ENCODE measurements around the gene CBLIF. TPM values are rescaled to one million over a fixed set of nuclear protein-coding genes. Genes with fewer than 3 reads are reported as not detected.
A peak's percentile ranks its signal among the peaks of the same experiment; 100 is the strongest.
"Not testable (repeated sequence)": the region's sequence is repeated elsewhere in the genome, so short reads cannot be mapped to it uniquely, and the experiment has no call there.

Gene CBLIF
- total RNA-seq, 1 donor from 2014 or later: not detected

DNA sequence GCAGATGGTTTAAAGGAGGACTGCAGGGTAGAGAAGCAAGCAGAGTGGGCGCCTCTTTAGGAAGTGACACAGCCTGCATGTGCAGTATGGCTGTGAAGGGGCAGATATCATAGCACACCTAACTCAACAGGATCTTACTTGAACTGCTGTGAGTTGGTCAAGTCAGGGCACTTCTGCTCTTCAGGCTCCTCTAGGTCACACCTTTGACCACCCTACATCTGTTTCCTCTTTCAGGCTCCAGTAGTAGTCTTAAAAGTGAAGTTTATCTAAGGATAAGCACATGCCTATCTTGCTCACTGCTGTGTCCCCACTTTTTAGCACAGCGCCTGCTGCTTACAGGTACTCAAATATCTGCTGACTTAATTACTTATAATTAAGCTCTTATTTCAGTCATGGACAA is 41.2 kb downstream of the CBLIF start:
- intact Hi-C loops (cut with DNase I): no loop called here
- ATAC-seq (no peak), DNase-seq (ENCODE audit: low spot score) (no peak)

DNA sequence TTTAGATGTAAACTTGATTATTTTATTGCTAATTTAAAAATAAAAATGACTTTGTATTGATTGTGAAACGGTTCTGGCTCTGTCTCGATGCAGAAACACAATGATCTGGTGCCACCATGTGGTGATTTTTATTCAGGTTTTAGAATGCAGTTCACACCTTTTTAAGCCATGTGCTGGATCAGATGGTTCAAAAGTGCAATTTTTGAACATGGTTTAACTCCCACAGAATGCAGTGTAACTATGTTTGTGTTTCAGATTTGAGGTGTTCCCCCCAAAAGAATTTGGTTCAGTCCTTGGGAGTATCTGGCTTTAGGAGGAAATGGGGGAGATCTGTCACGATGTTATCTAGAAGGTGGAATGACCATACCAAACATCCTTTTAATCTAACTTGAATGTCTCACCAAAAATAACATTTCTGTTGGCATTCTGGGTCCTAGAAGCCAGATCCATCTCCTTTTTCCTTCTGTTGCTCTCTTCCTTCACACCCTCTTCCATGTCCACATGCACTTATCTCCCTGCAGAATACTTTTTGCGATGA is 42.6 kb downstream of the CBLIF start:
- DNase-seq (ENCODE audit: low spot score): no peak
- intact Hi-C loops (cut with DNase I): no loop called here
- peak; percentile 88 for ATAC-seq

DNA sequence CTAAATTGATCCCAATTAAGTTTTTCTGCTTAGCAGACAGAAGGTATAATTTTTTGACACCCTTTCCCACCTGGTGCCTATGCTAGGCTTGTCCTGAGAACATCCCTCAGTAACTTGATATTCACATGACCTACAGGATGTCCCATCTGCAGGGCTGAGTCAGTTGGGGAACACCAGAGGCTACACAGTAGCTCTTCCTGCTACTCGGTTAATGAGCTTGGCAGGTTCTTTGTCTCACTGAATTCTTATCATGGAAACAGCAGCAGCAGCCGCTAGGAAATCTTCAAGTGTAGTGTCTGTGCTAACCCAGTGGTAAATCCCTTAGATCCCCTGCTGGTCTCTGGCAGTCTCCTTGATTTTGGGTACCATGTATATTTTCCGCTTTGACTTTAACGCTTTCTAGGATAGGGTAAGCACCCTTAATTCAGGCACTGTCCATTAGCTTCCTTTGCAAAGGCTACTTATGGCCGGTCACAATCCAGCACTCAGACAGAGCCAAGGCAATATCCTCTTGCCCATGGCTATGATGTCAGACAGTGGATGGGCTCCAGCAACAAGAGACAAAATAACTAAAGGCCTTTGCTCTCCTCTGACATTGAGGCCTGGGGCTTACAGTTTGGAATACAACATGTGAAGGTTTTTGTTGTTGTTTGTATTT is 43.2 kb downstream of the CBLIF start:
- intact Hi-C loops (cut with DNase I): no loop called here
- no peak for DNase-seq (ENCODE audit: low spot score)
- ATAC-seq: peak; percentile 85

DNA sequence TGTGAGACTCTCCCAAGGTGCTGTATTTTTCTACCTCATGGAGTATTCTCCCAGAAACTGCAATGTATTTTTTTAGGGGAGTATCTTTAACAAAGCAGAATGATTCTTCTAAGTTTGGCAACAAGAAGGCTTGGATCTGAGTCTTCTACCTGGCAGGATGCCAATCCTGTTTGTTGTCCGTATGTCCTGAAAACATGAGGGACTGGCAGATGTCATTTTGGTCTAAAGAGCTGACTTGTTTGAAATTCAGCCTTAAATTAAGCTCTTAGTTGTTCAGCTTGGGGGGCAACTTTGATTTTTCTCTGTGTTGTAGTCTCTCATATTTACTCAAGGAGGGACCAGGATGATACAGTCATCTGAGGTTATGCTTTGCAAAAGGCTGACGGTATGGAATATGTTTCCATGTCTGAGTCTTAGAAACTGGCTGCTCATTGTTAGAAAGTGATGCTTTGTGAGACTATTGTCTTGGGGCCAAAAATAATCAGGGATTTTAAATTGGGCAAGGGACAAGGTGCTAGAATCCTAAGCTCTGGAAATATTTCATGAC is 44.1 kb downstream of the CBLIF start:
- intact Hi-C loops (cut with DNase I): no loop called here

DNA sequence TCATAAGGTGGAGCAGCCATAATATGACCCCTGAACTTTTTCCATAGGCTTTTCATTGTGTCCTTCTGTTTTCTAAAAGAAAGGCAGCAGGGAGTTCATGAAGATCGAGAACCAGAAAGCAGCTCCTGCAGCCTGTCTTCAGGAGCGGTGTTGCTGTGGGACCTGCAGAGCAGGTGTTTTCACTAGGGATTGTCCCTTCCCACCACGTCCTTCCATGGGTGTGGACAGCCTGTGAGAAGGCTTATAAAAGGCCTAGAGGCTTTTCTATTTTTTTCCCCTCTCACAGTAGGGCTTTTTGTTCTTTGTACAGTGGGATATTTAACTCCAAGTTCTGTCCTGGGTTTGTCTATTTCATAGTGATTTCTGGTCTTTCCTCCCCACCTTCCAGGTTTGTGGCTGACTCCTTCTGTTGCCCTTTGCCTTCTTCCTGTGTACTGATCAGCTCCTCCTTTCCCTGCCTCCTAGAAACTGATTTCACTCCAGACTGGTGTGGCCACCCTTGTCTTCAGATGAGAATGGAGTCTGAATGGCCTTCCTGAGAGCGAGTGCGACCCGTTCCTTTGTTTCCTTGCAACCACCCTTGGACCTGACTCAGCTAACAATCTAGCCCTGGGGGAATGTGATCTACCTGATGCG is 44.8 kb downstream of the CBLIF start:
- intact Hi-C loops (cut with DNase I): no loop called here
- ATAC-seq (no peak), DNase-seq (ENCODE audit: low spot score) (no peak)

More for the DNA sequence above, 44.1 kb downstream of the CBLIF start:
- DNase-seq (ENCODE audit: low spot score) (no peak), ATAC-seq (no peak)

DNA sequence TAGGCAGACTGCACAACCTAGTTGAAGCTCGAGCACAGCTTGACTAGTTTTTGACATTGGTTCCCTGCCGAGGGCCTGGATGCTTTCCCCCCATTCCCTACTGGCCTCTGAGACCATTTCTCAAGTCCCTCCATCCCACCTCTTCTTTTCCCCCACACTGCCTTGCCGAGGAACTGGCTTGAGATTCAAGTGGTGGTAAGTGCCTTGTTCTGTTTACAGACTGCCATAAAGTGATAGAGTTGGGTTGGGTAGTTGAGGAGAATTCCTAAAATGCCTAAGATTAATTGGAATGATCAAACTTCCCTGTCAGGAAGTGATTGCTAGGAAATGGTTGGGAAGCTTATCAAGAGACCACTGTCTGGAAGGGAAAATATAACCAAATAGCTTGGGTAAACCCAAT is 50.9 kb downstream of the CBLIF start:
- intact Hi-C loops (cut with DNase I): no loop called here
- no peak for ATAC-seq
- DNase-seq (ENCODE audit: low spot score): no peak

DNA sequence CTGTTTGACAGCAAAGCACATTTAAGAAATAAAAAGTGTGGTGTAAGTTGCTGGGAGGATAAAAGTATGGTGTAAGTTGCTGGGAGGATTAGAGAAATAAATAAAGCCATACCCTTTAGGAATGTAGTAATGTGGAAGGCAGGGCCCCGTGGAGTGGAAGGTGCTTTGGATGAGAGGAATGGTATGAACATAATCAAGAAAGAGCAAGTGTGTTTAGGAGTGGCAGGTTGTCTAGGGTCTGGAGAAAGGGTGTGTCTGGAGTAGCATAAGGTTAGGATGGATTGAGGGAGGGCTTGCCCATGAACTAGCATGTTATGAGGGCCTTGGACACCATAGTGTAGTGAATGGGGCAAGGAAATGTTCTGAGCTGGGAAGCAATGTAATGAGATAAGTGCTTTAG is 52.8 kb downstream of the CBLIF start:
- no peak for DNase-seq (ENCODE audit: low spot score)
- no peak for ATAC-seq
- intact Hi-C loops (cut with DNase I): no loop called here

DNA sequence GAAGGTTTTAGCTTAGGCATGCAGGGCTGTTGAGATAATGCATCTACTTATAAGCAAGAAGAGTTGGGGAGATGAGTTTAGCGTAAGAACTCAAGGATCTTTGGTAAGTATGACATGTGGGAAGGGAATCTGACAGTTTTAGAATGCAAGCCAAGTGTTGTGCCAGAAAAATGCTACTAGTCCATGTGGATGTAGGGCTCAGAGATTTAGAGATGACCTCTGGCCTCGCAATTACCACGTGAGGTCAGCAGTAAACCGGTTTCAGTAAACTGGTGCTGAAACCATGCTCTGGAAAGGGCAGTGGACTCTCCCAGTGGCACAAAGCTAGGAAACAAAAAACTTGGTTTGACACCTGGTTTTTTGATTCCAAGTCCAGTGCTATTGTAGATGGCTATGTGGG is 53.7 kb downstream of the CBLIF start:
- intact Hi-C loops (cut with DNase I): no loop called here
- ATAC-seq (no peak), DNase-seq (ENCODE audit: low spot score) (no peak)

DNA sequence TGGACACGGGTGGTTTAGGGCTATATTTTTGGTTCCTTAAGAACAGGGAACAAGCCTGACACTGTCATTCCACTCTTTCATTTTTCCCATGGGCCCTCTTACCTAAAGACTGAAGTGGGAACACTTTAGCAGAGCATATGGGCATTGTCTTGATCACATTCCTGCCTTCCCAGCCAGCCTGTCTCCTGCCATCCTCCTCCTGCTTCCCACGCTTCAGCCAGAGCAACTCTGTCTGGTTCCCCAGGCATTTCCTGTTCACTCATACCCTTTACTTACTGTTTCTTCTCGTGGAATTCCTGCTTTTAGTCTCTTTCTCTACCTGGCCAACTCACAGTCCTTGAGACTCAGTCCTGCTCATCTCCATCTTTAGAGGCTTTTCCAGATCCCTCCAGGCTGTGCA is 57.5 kb downstream of the CBLIF start:
- ATAC-seq (no peak), DNase-seq (ENCODE audit: low spot score) (no peak)
- intact Hi-C loops (cut with DNase I): no loop called here

DNA sequence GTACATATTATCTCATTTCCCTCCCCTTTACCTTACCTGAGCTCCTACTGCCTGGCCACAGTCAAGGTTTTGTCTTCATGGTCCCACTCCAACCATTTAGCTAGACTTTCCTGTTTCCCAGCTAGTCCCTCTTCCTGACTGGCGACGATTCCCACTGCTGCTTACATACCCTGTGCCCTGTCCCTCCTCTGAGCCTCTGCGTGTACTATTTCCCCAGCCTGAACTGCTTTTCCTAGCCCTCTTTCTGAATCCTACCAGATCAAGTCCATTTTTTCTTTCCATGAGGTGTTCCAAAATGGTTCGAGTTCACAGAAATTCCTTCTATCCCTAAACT is 58.1 kb downstream of the CBLIF start:
- ATAC-seq (no peak), DNase-seq (ENCODE audit: low spot score) (no peak)
- intact Hi-C loops (cut with DNase I): no loop called here

DNA sequence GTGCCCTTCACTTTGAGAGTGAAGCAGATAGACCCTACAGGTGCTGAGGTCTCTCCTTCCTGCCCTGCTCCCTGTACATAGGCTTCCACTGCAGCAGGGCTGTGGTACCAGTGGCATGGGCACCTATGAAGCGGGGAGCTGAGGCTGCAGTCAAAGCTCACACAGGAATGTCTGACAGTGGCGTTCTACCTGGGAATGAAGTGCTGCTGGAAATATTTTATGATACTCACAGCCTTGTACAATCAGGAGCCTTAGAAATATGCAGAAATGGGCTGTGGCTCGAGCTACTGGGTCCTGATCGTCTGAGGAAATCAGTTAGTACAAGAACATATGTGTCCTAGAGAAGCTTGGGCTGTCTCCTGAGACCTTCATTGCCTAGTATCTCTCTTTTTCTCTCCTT is 59.5 kb downstream of the CBLIF start:
- intact Hi-C loops (cut with DNase I): no loop called here
- no peak for ATAC-seq
- DNase-seq (ENCODE audit: low spot score): no peak

DNA sequence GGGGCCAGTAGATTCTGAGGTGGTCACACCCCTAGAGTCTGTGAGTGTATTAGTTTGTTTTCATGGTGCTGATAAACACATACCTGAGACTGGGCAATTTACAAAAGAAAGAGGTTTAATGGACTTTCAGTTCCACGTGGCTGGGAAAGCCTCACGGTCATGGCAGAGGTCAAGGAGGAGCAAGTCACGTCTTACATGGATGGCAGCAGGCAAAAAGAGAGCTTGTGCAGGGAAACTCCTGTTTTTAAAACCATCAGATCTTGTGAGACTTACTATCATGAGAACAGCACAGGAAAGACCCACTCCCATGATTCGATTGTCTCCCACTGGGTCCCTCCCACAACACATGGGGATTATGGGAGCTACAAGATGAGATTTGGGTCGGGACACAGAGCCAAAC is 60.9 kb downstream of the CBLIF start:
- DNase-seq (ENCODE audit: low spot score); intact Hi-C loops (cut with DNase I); ATAC-seq: not testable (repeated sequence)

DNA sequence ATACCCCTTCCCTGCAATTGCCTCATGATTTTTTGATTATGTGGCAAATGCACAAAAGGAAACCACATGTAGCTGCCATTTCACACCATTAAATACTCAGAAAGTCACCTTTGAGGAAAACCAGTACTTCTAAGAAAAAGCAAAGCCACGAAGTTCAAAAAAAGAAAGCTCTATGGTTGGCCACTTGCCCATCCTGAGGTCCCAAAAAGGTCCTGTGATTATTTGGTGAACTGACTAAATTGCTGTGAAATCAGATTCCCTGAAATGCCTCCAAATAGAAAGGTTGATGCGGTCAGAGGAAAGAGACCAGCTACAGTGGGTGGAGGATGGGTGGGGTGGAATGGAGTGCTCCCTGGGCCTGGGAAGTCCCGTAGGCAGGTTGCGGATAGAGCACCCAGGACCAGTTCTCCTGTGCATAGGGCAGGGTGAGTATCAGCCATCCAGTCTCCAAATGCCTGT is 61.6 kb downstream of the CBLIF start:
- DNase-seq (ENCODE audit: low spot score) (no peak), ATAC-seq (no peak)
- intact Hi-C loops (cut with DNase I): no loop called here

DNA sequence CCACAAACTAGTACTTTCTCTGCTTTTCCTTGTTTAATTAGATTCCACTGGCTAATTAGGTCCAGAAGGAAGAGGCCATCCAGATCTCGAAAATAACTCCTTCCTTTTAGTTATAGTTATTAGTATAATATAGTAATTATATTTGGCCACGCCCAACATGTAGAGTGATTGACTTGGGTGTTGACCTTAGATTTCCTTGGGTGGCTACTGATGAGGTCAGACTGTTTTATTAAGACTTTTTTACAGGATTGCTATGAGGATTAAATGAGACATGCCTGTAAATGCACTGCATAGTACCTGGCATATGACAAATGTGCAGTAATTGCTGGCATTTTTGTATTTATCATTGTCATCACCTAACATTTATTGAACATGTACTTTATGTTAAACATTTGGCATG is 63.2 kb downstream of the CBLIF start:
- intact Hi-C loops (cut with DNase I): no loop called here
- no peak for DNase-seq (ENCODE audit: low spot score)
- no peak for ATAC-seq

DNA sequence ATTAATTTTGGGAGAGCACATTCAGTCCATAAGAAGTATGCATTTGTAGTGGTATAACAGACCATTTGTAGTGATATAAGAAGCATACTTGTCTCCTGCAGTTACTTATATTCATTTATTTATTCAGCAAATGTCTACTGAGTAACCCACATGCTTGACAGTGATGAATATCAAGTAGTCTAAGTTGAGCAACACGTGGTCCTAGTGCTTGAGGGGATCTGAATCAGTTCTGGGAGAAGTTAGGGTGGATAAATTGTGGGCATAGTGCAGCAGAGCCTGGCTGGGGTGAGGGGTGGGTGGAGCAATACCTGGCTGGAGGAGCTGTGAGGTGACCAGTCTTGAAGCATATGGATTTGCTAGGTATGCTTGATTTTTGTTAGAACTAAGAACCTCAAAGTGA is 65.8 kb downstream of the CBLIF start:
- no peak for DNase-seq (ENCODE audit: low spot score)
- ATAC-seq: no peak
- intact Hi-C loops (cut with DNase I): no loop called here

Other genes starting within 250 kb of the CBLIF start
- 45.5 TPM for gene OSBP, start 229.7 kb downstream of the CBLIF start, total RNA-seq
- gene PATL1, start 176.5 kb downstream of the CBLIF start, total RNA-seq: 37.4 TPM
- not detected for gene OR10V1, start 131.7 kb downstream of the CBLIF start, total RNA-seq
- 19.3 TPM for gene STX3, start 90.1 kb downstream of the CBLIF start, total RNA-seq
- 25.1 TPM for gene MRPL16, start 34.7 kb downstream of the CBLIF start, total RNA-seq
- 1.3 TPM for gene TCN1, start 21.0 kb upstream of the CBLIF start, total RNA-seq
- gene OOSP3, start 33.3 kb upstream of the CBLIF start, total RNA-seq: not detected
- not detected for gene OOSP1, start 92.9 kb upstream of the CBLIF start, total RNA-seq
- gene OOSP4A, start 118.5 kb upstream of the CBLIF start, total RNA-seq: not detected
- gene OOSP4B, start 171.7 kb upstream of the CBLIF start, total RNA-seq: not detected
- gene OOSP2, start 194.9 kb upstream of the CBLIF start, total RNA-seq: not detected
- gene MS4A3, start 211.2 kb upstream of the CBLIF start, total RNA-seq: 1.4 TPM
- gene MS4A2, start 243.2 kb upstream of the CBLIF start, total RNA-seq: 3.1 TPM